K562 (cell line): ENCODE data around the gene DPYSL3. TPM values are rescaled to one million over a fixed set of nuclear protein-coding genes. Genes with fewer than 3 reads are reported as not detected.

ENCODE experiments used
- ATAC-seq: fragments of 200-7000 bp; cut with Tn5 transposase; 3 replicates; pipeline ENCODE4 v1.9.1; 2020; ENCODE audit warnings: moderate library complexity
- BruUV-seq: library from RNA; stranded (reverse); fragments of 400-500 nt; replicated peaks from 2 replicates; lab custom pipeline; 2021; lab: Mats Ljungman, UMichigan
- CTCF ChIA-PET: fragments of 300-600 bp; formaldehyde crosslinking; extraction: SDS; loops from one replicate; lab custom pipeline; 2021; ENCODE audit warnings: low intra/inter-chr PET ratio; lab: Yijun Ruan, JAX
- POLR2A ChIA-PET: fragments of 300-600, 350-650 bp; sonication (Branson Sonifier 250); formaldehyde crosslinking; extraction: SDS; loops from one replicate; lab custom pipeline; 2021; ENCODE audit warnings: antibody characterized with exemption, inconsistent platforms; lab: Yijun Ruan, JAX
- DNase-seq, 4 experiments: peaks; one replicate each; pipeline versions ENCODE4 v3.0.0 to v3.0.0-alpha.2; 2011 to 2018; ENCODE audit warnings: low spot score in 3 of 4, mixed read lengths in 3 of 4; ENCODE audit errors: extremely low read depth in 1 of 4
- FAIRE-seq: peaks from 2 replicates; lab custom pipeline; 2011; peaks lifted over from hg19 to GRCh38; lab: Jason Lieb, UNC
- H2AFZ ChIP-seq: 2 replicates; pipeline ENCODE4 v1.6.0; 2011; ENCODE audit warnings: low read depth, low read length, control low read depth, inconsistent platforms
- H3K27ac ChIP-seq: fragments of 200-600 bp; 3 replicates; pipeline ENCODE4 v1.8.0; 2011; ENCODE audit warnings: low read depth, mild to moderate bottlenecking, control low read depth, inconsistent platforms, low read length, moderate library complexity, mixed read lengths; ENCODE audit errors: extremely low read depth
- H3K27me3 ChIP-seq, 2 experiments: fragments of 300-600 bp in 1 of 2; 2 replicates in 1 of 2; 3 replicates in 1 of 2; pipeline versions ENCODE4 v1.6.0 to v1.8.0; 2011; ENCODE audit warnings: inconsistent platforms in 2 of 2, low read length in 2 of 2, mild to moderate bottlenecking in 1 of 2, mixed read lengths in 1 of 2, moderate library complexity in 1 of 2; ENCODE audit not compliant: control insufficient read depth in 2 of 2, insufficient read depth in 2 of 2
- H3K36me3 ChIP-seq: fragments of 300-600 bp; 3 replicates; pipeline ENCODE4 v1.8.0; 2011; ENCODE audit warnings: mild to moderate bottlenecking, low read length, inconsistent platforms; ENCODE audit not compliant: control insufficient read depth, insufficient read depth
- H3K4me1 ChIP-seq, 2 experiments: fragments of 200-600 bp in 1 of 2; replicated peaks in 1 of 2; 2 replicates in 1 of 2; 3 replicates in 1 of 2; pipeline versions ENCODE4 v1.5.1 to v1.8.0; 2011; ENCODE audit warnings: inconsistent platforms in 2 of 2, low read length in 2 of 2, mild to moderate bottlenecking in 1 of 2, mixed read lengths in 1 of 2, moderate library complexity in 1 of 2; ENCODE audit not compliant: control insufficient read depth in 2 of 2, insufficient read depth in 2 of 2
- H3K4me2 ChIP-seq: 2 replicates; pipeline ENCODE4 v1.6.1; 2011; ENCODE audit warnings: low read length, control low read depth, inconsistent platforms, mixed read lengths; ENCODE audit not compliant: insufficient read depth
- H3K4me3 ChIP-seq: fragments of 200-600 bp; sonication (generic), shearing (Covaris generic); 2 replicates; pipeline ENCODE4 v1.5.1; 2016; ENCODE audit warnings: control low read depth, inconsistent platforms
- H3K79me2 ChIP-seq: fragments of 200-600 bp; 3 replicates; pipeline ENCODE4 v1.8.0; 2011; ENCODE audit warnings: low read length, inconsistent platforms; ENCODE audit not compliant: control insufficient read depth, insufficient read depth
- H3K9ac ChIP-seq, 2 experiments: 2 replicates each; pipeline versions ENCODE4 v1.6.0 to v1.6.1; 2011; ENCODE audit warnings: low read depth in 2 of 2, low read length in 2 of 2, control low read depth in 1 of 2, inconsistent platforms in 1 of 2, mild to moderate bottlenecking in 1 of 2, mixed read lengths in 1 of 2; ENCODE audit not compliant: insufficient read depth in 1 of 2
- H3K9me1 ChIP-seq: one replicate; pipeline ENCODE4 v1.6.0; 2011; ENCODE audit warnings: inconsistent platforms, mild to moderate bottlenecking, low read length, moderate library complexity; ENCODE audit not compliant: control insufficient read depth, insufficient read depth
- H3K9me3 ChIP-seq: replicated peaks from 2 replicates; pipeline ENCODE4 v1.5.1; 2011; ENCODE audit warnings: low read depth, low read length, inconsistent platforms; ENCODE audit not compliant: control insufficient read depth, insufficient read depth
- H4K20me1 ChIP-seq: replicated peaks from 2 replicates; pipeline ENCODE4 v1.6.1; 2011; ENCODE audit warnings: low read length, inconsistent platforms, mixed read lengths; ENCODE audit not compliant: control insufficient read depth, insufficient read depth
- ATF2 ChIP-seq: sonication (generic); formaldehyde crosslinking; IDR thresholded peaks from 2 replicates; pipeline ENCODE4 v1.8.1; 2022; ENCODE audit warnings: missing genetic modification reagents
- BRCA1 ChIP-seq, 2 experiments: fragments of 450-650 bp in 1 of 2; sonication (generic) in 1 of 2; formaldehyde crosslinking in 1 of 2; IDR thresholded peaks; 2 replicates each; pipeline versions ENCODE4 v1.5.0 to v1.6.1; 2017 to 2020; ENCODE audit warnings: mild to moderate bottlenecking in 1 of 2, missing genetic modification reagents in 1 of 2
- HDAC3 ChIP-seq: fragments of 450-650 bp; IDR thresholded peaks from 2 replicates; pipeline ENCODE4 v1.6.1; 2018; ENCODE audit warnings: borderline replicate concordance, mild to moderate bottlenecking, moderate library complexity; ENCODE audit not compliant: partially characterized antibody
- MEIS2 ChIP-seq: fragments of 450-650 bp; IDR thresholded peaks from 2 replicates; pipeline ENCODE4 v1.6.1; 2014; ENCODE audit warnings: mild to moderate bottlenecking; ENCODE audit not compliant: partially characterized antibody
- NONO ChIP-seq, 2 experiments: fragments of 200-400 bp in 1 of 2; fragments of 450-650 bp in 1 of 2; formaldehyde crosslinking in 1 of 2; IDR thresholded peaks; 2 replicates each; pipeline ENCODE4 v1.6.1; 2017; ENCODE audit warnings: low read depth in 2 of 2, mild to moderate bottlenecking in 2 of 2, moderate library complexity in 2 of 2, low read length in 1 of 2
- RBBP5 ChIP-seq: fragments of 200-600 bp; sonication (generic); IDR thresholded peaks from 2 replicates; pipeline ENCODE4 v1.6.1; 2012; ENCODE audit warnings: borderline replicate concordance, mild to moderate bottlenecking, low read length, control low read depth, inconsistent platforms; ENCODE audit not compliant: insufficient read depth, poor library complexity, severe bottlenecking
- SMAD1 ChIP-seq: fragments of 150-350 bp; IDR thresholded peaks from 2 replicates; pipeline ENCODE4 v1.6.1; 2014; ENCODE audit warnings: low read length, low read depth; ENCODE audit not compliant: partially characterized antibody
- SMARCA5 ChIP-seq: fragments of 450-650 bp; IDR thresholded peaks from 2 replicates; pipeline ENCODE4 v1.6.1; 2016
- ZEB2 ChIP-seq: fragments of 450-650 bp; IDR thresholded peaks from 2 replicates; pipeline ENCODE4 v1.6.1; 2016
- ZFP1 ChIP-seq: fragments of 450-650 bp; formaldehyde crosslinking; IDR thresholded peaks from 2 replicates; pipeline ENCODE4 v1.4.0; 2020; ENCODE audit warnings: mild to moderate bottlenecking, mixed read lengths
- ZNF311 ChIP-seq: fragments of 250-450 bp; sonication (Bioruptor Pico); IDR thresholded peaks from 2 replicates; pipeline ENCODE4 v1.4.0; 2020; ENCODE audit warnings: mild to moderate bottlenecking, moderate library complexity
- ZNF75A ChIP-seq: fragments of 450-650 bp; formaldehyde crosslinking; IDR thresholded peaks from 2 replicates; pipeline ENCODE4 v1.4.0; 2020; ENCODE audit warnings: mild to moderate bottlenecking
- WGBS: fragments of 100-300 bp; shearing (Covaris generic); methylation state at CpG from one replicate; pipeline ENCODE4 v1.1.6; 2016; ENCODE audit warnings: low coverage, mixed read lengths; ENCODE audit not compliant: insufficient coverage; ENCODE audit errors: missing lambda C conversion rate; 5-methylcytosine and 5-hydroxymethylcytosine counted together
- in situ Hi-C: fragments of 300-500 bp; cut with MboI; formaldehyde crosslinking; loops from 4 replicates; pipeline ENCODE4 v1.15.0; 2018; ENCODE audit warnings: inconsistent platforms, mixed read lengths
- intact Hi-C: fragments of 100-400 bp; cut with micrococcal nuclease; formaldehyde crosslinking; loops from 2 replicates; pipeline ENCODE4 v1.14.2; 2022
- polyA plus RNA-seq, 8 experiments: library from polyadenylated mRNA; depleted of rRNA in 4 of 8; stranded (reverse) in 5 of 8; unstranded in 3 of 8; fragments of >200 nt; fragmentation: Nextera tagmentation in 2 of 8; fragmentation: Illumina TruSeq in 1 of 8; extraction: Ambion mirVana in 2 of 8; extraction: Trizol in 1 of 8; gene quantifications; 2 replicates each; pipeline versions ENCODE4 v1.2.1 to v1.2.3, GENCODE V29; 2011 to 2014; ENCODE audit warnings: inconsistent platforms in 1 of 8, missing spikeins in 1 of 8
- total RNA-seq, 7 experiments: library from RNA; depleted of rRNA in 6 of 7; stranded (reverse); fragments of >200 nt in 6 of 7; fragmentation: Illumina TruSeq in 2 of 7; extraction: Trizol in 2 of 7; gene quantifications; 2 replicates each; pipeline versions ENCODE4 v1.2.1 to v1.2.3, GENCODE V29; 2011 to 2021; ENCODE audit warnings: low replicate concordance in 1 of 7
- TF ChIP-seq, protein P1 (sequence below): fragments of 450-650 bp; formaldehyde crosslinking; IDR thresholded peaks from 2 replicates; pipeline ENCODE4 v1.4.0; 2020; ENCODE audit warnings: mild to moderate bottlenecking, moderate library complexity
- TF ChIP-seq, protein P2 (sequence below): fragments of 250-450 bp; sonication (Bioruptor Pico); IDR thresholded peaks from 2 replicates; pipeline ENCODE4 v1.4.0; 2020; ENCODE audit warnings: mild to moderate bottlenecking, moderate library complexity

Gene DPYSL3
- total and polyA plus RNA-seq, 9 of the 15 experiments (the other 6 are each of a cell fraction or from before 2014, with no cell fraction given) = 0.07 to 0.55 TPM; not detected in 7

DNA sequence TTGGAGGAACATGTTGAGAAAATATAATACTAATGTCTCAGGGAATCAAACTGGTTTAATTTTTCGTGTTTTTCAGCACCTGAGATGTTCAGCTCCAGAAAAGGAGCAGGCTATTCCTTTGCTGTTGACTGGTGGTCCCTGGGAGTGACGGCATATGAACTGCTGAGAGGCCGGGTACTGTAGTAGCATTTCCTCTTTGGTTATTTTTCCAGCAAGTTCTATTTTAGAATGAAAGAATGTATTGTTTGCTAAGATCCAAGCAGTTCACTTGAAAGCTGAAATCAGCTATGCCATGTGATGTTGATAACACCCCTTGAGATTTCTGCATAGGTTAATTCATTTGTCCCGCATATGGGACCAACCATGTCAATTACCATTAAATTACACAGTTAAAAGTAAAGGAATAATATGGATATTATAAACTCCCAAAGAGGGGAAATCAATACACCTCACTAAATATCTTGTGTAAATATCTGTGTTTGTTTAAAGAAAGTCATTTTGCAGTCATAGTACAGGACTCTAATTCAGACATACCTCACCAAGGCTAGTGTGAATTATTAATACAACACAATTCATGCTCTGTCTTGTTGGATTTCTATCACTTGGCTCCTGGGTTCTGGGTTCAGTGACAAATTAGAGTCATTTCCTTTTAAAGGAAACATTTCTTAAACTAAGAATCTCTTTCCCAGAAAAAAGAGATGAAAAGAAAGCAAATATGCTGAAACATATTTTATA lies 148.3 kb downstream of the DPYSL3 start (continued):
- TF ChIP-seq ZNF311 = no peak

GRCh38 chr5:147360816-147361215 lies 149.1 kb downstream of the DPYSL3 start:
- H3K27ac ChIP-seq = no peak overlapping the region
- H3K4me1 ChIP-seq = no peaks in the 10 kb centered on the region
- H3K9me3 ChIP-seq = no peaks in the 10 kb centered on the region
- intact Hi-C loops (no loop called here), in situ Hi-C loops (no loop called here)
- 0% methylated on average over 2 of the region's 2 CpGs for WGBS
- no peaks in the 10 kb centered on the region for H3K9me1 ChIP-seq
- no peak for FAIRE-seq
- POLR2A ChIA-PET = no interaction called here
- H3K9ac ChIP-seq = no peak overlapping the region
- no peaks in the 10 kb centered on the region for H4K20me1 ChIP-seq
- no peak for ATAC-seq
- CTCF ChIA-PET = no interaction called here
- no peak overlapping the region for H3K4me2 ChIP-seq
- H3K4me3 ChIP-seq = no peak overlapping the region
- no peaks in the 10 kb centered on the region for H3K36me3 ChIP-seq
- H2AFZ ChIP-seq = no peak overlapping the region
- DNase-seq = no peak
- H3K27me3 ChIP-seq = no peaks in the 10 kb centered on the region
- no TSS peak for BruUV-seq
- H3K79me2 ChIP-seq = no peaks in the 10 kb centered on the region
- no peak for TF ChIP-seq BRCA1 (IDR thresholded peaks at IDR 0.05)
- no peak for TF ChIP-seq BRCA1 (CRISPR knock-in tag; IDR thresholded peaks at IDR 0.05)
- no peak for TF ChIP-seq RBBP5
- TF ChIP-seq ZNF75A (CRISPR knock-in tag) = no peak
- TF ChIP-seq, protein P1, sequence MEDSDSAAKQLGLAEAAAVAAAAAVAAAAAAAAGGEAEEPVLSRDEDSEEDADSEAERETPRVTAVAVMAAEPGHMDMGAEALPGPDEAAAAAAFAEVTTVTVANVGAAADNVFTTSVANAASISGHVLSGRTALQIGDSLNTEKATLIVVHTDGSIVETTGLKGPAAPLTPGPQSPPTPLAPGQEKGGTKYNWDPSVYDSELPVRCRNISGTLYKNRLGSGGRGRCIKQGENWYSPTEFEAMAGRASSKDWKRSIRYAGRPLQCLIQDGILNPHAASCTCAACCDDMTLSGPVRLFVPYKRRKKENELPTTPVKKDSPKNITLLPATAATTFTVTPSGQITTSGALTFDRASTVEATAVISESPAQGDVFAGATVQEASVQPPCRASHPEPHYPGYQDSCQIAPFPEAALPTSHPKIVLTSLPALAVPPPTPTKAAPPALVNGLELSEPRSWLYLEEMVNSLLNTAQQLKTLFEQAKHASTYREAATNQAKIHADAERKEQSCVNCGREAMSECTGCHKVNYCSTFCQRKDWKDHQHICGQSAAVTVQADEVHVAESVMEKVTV (CRISPR knock-in tag) = no peak
- TF ChIP-seq, protein P2, sequence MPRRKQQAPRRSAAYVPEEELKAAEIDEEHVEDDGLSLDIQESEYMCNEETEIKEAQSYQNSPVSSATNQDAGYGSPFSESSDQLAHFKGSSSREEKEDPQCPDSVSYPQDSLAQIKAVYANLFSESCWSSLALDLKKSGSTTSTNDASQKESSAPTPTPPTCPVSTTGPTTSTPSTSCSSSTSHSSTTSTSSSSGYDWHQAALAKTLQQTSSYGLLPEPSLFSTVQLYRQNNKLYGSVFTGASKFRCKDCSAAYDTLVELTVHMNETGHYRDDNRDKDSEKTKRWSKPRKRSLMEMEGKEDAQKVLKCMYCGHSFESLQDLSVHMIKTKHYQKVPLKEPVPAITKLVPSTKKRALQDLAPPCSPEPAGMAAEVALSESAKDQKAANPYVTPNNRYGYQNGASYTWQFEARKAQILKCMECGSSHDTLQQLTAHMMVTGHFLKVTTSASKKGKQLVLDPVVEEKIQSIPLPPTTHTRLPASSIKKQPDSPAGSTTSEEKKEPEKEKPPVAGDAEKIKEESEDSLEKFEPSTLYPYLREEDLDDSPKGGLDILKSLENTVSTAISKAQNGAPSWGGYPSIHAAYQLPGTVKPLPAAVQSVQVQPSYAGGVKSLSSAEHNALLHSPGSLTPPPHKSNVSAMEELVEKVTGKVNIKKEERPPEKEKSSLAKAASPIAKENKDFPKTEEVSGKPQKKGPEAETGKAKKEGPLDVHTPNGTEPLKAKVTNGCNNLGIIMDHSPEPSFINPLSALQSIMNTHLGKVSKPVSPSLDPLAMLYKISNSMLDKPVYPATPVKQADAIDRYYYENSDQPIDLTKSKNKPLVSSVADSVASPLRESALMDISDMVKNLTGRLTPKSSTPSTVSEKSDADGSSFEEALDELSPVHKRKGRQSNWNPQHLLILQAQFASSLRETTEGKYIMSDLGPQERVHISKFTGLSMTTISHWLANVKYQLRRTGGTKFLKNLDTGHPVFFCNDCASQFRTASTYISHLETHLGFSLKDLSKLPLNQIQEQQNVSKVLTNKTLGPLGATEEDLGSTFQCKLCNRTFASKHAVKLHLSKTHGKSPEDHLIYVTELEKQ (CRISPR knock-in tag) = no peak
- no peak for TF ChIP-seq NONO (IDR thresholded peaks at IDR 0.05; ENCODE audit: low read depth in 2 of 2, low read length in 1 of 2)
- TF ChIP-seq ZEB2 = no peak
- no peak for TF ChIP-seq SMARCA5
- no peak for TF ChIP-seq MEIS2
- no peak for TF ChIP-seq SMAD1
- no peak for TF ChIP-seq ATF2
- TF ChIP-seq HDAC3 = no peak
- no peak for TF ChIP-seq ZFP1 (CRISPR knock-in tag)
